ENCODE data around the gene CPXM1.
"Not testable (repeated sequence)": the region's sequence is repeated elsewhere in the genome, so short reads cannot be mapped to it uniquely, and the experiment has no call there.

CPXM1 gene

DNA sequence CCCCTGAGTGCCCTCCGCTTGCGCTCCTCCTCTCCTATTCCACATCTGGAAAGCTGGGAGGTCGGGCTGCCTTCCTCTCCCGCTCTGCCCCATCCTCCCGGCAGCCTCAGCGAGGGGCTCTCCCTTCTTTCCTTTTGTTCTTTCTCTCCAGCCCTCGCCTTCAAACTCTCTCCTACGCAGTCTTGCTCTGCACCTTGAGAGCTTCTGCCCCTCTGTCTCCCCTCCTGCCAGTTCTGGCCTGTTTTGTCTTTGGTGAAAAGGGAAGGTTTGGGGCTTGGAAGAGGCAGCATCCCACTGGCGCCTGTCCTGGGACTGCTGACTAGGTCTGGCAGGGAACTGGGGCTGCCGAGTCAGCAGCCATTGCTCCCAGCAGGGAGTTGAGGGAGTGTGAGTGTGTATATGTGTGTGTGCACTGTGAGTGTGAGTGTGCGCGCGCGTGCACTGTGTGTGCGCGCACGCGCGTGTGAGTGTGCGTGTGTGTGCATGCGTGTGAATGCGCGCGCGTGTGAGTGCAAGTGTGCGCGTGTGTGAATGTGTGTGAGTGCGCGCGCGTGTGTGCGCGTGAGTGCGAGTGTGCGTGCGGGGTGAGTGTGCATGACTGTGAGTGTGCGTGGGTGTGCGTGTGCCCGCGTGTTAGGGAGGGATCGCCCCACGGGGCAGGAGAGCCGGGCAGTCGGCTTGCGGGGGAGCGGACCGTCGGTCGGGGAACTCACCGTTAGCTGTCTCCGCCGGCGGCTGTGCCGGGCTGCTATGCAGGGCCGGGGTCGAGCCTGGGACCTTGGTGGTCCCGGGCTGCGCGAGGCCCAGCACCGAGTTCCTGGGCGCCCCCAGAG is 523 bp downstream of the CPXM1 start:
- DNase-seq: no peak

DNA sequence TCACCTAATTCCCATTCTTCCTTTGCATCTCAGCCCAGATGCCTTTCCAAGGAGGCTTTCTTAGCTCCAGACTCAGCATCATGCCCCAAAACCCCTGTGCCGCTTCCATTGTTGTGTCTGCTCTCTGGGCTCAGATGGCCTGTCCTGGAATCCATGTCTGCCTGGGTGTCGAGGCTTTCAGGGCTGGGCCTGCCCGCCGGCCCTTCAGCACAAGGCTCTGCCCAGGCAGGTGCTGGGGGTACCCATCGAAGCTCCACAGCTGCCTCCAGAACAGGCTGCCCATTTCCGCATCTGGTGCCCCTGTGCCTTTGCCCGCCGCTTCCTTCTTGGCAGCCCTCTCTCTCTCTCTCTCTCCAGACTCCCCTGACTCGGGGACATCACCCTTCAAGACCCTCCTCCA is 1.2 kb downstream of the CPXM1 start:
- DNase-seq: no peak

DNA sequence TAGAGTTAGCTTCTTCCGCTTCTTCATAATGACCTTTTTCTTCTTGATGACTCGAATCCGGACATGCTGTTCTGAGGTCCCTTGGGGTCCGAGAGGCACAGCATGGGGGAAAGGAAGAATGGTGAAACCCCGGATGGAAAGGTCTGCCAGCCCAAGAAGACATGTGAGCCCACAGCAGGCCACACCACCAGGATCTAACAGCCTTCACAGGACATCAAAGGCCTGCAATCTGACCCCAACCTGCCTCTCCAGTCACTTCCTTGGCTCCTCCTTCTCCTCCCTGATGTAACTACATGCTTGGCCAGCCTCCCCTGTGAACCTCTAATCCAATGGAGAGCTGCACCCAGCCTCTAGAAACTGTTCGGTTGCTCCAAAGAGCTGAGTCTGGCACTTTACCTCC is 1.6 kb downstream of the CPXM1 start:
- DNase-seq: no peak

DNA sequence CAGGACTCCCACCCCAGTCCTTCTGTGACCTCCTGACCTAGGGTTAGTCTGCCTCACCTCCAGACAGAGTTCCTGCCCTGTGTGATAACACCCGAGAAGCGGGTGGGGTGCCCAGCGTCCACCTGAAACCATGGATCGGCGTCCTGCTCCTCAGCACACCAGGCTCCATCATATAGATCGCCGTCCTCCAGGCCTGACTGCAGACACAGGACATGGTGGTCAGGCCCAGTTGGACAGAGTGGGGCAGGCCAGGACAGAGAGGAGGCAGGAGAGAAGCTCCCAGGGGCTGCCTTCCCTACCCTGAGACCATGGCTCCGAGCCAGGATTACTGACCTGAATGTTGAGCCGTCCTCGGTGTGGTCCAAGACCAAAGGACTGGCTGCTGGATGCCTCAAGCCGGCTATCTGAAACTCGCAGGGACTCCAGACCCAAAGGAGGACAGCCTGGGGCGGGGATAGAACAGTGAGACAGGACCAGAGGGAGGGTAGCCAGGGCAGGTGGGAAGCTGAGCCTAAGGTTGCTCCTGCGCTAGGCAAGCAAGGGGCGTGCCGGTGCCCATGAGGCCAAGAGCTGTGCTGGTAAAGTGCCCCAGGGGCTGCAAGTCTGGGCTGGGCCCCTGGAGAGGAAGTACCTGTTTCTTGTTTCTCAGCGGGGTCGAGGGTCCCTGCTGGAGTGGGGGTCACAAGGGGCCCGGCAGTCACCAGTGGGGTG is 2.2 kb downstream of the CPXM1 start:
- DNase-seq: no peak

DNA sequence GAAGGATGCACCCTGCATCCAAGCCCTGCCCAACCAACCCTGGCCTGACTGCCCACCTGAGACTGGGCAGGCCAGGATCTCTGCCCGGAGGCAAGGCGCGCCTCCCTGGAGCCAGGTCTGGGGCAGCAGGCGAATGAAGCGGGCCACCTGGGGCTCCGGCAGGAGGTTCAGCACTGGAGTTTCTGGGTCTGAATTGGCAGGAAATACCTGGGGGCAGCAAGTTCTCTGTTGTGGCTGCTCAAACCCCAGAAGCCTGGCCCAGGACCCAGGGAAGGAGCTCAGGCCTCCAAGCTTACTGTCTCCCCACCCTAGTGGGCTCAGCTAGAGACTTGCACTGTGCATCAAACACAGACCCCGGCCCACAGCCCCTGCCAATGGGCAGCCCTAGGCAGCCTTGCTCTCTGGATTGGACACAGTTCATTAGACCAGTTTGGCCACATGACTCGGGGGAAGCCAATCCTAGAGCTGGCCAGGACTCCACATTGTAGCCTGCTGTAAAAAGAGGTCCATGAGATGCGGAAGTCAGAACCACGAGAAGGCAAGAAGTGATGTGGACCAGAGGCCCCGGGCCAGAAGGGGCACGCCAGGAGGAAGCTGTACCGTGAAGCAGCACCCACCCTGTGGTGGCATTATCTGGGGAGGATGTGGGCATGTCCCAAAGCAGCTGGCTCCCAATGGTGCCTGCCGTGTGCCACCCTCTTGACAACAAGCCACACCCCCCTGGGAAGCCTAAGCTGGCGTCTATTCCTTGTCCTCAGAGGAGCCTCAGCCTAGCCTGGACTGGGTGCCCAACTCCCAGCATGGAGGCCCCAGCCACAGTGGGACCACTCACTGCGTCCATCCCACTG is 3.1 kb downstream of the CPXM1 start:
- no peak for DNase-seq

DNA sequence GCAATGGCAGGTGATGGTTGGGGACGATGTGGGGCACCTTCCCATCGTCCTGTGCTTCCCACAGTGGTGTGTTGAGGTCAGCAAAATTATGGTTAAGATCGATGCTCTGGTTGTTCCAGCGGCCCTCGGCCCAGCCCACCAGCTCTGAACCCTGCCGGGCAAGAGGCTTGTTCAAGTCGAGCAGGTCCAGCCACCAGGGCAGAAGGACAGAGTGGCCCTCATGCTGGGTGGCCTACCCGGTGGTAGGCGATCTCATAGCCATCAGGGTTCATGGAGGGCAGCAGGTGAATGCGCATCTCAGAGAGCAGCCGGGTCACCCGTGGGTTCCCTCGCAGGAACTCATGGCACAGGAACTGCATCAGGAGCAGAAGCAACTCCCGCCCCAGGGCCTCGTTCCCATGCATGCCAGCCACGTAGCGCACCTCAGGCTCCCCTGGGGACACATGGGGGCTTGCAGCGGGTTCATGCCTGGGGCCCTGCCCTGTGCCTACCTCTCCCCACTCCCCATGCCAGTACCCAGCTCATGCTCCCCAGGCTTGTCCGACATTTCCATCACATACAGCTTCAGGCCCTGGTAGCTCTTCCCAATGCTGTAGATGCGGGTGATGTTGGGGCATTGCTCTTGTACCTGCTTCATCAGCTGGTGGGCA is 4.3 kb downstream of the CPXM1 start:
- no peak for DNase-seq

DNA sequence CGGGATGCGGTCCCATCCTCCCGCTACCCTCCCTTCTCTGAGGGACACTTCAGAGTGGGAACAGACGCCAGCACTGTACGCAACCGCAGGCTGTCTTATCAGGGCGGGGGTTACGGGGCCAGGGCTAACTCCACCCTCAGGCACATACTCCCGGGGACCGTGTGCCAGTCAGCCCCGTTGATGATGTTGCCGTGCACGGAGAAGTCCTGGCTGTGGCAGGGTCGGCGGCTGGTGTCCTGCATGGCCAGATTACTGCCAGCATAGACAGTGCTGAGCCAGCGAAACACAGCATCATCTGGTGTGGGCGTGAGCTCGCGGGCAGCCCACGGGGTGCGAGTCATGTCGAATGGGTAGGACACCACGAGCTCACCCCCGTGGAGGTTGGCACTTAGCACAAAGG is 5.0 kb downstream of the CPXM1 start:
- DNase-seq: no peak

DNA sequence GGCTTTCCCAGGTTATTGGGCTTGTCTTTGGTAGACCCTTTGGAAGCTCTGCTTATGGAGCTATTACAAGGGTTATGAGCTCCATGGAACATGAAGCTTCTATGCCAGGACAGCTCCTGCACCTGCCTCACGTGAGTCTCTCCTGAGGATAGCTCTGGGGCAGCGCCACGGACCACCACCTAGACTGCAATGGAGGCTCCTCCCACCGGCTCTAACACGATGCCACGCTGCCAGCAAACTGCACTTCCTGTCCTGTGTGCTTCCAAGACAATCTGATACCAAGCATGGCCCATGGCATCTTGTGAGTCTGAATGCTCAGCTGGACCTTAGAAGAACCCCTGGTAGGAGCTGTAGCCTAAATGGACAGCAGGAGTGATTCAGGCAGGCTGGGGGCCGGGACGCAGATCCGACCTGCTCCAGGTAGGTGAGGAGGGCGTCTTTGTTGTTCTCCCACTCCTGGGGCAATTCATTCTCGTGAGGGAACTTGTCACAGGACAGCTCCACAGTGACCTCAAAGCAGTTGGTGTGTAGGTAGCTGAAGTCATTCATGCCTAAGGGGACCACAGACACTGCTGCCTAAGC is 5.5 kb downstream of the CPXM1 start:
- DNase-seq: no peak

DNA sequence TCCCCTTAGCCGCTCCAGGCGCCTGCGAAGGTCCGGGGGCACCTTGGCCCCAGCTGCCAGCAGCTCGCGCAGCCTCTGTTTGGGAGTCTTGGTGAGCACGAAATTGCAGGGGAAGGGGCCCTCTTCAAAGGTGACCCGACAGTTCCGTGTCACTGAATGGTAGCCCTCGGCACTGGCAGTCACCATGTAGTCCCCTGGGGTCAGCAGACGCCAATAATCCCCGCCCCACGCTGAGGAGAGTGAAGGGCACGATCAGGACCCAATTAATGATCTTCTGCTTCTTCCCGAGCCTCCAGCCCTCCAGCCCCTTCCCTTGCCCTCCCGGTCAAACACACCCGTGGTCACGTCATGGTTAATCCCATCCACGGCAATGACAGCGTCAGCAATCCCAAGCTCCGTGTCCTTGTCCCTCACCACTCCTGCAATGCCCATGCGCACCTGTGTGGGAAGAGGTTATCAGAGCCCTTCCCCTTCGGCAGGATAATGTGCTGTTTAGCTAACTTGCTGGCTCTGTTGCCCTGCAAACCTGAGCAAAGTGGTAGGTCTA is 6.2 kb downstream of the CPXM1 start:
- no peak for DNase-seq

DNA sequence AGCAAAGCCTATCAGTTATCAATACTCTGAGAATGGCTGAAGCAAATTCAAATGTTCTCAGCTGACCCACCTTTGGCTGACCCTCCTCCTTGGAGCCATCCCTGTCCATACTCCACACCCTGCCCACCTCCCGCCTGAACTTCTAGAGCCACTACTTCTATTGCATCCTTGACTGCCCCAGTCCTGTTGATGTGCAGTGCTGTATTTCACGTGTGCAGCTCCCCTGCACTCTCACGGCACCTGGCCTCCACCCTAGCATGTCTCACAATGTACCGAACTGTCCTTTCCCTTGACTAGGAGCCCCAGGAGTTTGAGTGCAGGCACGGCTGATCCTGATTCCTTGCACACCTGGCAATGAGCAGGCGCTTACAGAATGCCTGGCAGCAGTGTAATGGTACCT is 7.0 kb downstream of the CPXM1 start:
- no peak for DNase-seq

DNA sequence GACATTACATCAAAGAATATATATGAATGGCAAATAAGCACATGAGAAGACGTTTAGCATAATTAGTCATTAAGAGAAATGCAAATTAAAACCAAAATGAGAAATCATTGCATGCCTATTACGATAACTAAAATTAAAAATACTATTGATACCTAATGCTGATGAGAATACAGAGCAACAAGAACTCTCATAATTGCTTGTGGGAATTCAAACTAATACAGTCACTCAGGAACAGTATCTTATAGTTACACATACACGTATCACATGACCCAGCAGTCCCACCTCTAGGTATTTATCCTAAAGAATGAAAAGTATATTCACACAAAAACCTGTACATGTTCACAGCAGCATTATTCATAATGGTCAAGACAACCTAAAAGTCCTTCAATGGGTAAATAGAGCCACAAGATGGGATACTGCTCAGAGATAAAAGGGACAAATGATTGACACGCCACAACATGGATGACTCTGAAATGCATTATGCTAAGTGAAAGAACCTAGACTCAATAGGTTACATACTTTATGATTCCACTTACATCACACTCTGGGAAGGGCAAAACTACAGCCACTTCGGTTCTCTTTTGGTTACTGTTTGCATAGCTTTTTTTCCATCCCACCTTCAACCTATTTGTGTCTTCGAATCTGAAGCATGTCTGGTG is 16.4 kb downstream of the CPXM1 start:
- no peak for DNase-seq

DNA sequence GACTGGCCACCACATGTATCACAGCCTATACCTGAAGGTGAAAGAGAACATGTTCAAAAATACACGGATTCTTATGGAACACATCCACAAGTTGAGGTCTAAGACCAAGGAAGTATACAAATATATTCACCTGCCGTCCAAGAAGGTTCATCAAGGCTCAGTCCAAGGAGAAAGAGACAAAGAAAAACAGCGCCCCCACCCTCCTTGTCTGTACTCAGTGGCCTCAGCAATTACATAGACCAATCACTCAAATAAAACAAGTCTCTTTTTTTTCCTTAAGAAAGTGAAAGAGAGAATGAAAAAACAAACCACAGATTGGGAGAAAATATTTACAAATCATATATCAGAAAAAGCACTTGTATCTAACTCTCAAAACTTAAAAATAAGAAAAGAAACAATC is 19.5 kb downstream of the CPXM1 start:
- no peak for DNase-seq

DNA sequence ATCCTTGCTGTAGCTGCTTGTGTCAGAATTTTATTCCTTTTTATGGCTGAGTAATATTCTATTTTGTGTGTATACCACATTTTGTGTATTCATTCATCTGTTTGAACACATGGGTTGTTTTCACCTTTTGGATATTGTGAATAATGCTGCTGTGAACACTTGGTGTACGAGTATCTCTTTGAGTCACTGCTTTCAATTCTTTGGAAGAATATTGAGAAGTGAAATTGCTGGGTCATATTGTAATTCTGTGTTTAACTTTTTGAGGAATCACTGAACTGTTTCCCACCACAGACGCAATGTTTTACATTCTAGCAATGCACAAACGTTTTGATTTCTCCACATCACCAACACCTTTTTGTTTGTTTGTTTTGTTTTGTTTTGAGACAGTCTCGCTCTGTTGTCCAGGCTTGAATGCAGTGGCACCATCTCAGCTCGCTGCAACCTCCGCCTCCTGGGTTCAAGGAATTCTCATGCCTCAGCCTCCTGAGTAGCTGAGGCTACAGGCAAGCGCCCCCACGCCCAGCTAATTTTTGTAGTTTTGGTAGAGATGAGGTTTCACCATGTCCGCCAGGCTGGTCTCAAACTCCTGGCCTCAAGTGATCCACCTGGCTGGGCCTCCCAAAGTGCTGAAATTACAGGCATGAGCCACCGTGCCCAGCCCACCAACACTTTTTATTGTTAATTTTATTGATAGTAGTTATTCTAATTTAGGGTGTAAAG is 21.7 kb downstream of the CPXM1 start:
- DNase-seq: no peak

DNA sequence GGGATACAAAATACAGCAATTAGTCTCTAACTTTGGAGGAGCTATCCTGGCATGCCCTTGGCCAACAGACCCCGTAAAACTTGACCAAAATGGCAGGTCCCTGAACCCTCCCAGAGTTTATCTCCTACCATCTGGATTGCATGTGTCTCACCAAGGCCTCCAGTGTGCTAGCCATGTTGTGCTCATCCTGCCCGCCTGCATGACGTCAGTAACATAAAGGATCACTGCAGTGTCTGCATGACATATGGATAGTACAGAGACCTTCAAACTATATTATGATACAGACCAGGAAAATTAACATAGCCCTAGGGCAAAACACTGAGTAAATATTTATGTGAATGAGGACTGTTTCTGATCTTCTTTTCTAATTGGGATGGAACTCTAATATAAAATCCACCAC is 25.3 kb downstream of the CPXM1 start:
- DNase-seq: no peak

DNA sequence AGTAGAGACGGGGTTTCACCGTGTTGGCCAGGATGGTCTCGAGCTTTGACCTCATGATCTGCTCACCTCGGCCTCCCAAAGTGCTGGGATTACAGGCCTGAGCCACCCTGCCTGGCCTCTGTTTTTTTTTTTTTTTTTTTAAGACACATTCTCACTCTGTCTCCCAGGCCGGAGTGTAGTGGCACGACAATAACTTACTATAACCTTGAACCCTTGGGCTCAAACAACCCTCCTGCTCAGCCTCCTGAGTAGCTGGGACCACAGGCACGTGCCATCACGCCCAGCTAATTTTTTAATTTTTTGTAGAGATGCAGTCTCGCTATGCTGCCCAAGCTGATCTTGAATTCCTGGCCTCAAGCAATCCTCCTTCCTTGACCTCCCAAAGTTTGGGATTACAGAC is 26.6 kb downstream of the CPXM1 start:
- no peak for DNase-seq

DNA sequence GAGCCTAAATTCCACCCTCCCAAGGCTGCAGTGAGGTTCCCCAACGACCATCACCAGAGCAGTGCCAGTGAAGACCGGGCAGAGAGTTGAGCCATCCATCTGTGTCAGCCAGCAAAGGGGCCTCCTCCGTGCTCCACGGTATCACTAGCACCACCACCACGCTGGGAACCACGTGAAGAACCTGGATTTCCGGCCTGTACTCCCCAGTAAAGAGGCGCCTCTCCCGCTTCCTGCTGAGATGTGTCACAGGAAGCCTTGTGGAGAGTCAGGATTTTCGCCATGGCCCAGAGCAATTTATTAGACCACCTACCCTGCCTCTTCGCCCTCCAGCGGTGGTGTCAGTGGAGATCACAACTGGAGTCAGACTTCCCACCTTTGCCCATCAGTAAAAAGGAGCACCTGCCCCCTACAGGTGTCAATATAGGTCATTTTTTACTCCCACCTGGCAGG is 28.8 kb downstream of the CPXM1 start:
- DNase-seq: no peak

DNA sequence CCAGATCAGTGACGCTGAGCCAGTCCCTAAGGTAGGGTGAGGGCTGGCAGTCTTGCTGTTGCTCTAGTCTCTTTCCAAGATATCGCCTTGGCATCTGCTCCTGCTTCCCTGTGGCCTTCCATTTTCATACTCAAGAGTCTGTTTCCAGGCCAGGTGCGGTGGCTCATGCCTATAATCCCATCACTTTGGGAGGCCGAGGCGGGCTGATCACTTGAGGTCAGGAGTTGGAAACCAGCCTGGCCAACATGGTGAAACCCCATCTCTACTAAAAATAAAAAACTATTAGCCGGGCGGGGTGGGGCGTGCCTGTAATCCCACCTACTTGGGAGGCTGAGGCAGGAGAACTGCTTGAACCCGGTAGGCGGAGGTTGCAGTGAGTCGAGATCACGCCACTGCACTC is 30.3 kb downstream of the CPXM1 start:
- not testable (repeated sequence) for DNase-seq

DNA sequence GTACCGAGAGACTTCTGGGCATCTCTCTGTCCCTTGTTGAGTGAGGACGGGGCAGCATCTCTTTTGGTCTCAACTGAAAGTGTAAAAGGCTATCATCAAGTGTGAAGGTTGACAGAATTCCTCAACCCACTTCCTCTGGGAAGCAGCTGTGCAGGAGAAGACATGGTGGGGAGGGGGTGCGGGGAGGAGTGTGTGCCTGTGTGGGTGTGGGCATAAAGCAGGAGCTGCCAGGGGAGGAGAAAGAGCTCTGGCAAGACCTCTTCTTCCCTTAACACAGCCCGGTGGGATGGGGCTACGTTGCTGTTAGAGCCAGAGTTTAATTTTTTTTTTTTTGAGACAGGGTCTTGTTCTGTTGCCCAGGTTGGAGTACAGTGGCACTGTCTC is 31.8 kb downstream of the CPXM1 start:
- no peak for DNase-seq

DNA sequence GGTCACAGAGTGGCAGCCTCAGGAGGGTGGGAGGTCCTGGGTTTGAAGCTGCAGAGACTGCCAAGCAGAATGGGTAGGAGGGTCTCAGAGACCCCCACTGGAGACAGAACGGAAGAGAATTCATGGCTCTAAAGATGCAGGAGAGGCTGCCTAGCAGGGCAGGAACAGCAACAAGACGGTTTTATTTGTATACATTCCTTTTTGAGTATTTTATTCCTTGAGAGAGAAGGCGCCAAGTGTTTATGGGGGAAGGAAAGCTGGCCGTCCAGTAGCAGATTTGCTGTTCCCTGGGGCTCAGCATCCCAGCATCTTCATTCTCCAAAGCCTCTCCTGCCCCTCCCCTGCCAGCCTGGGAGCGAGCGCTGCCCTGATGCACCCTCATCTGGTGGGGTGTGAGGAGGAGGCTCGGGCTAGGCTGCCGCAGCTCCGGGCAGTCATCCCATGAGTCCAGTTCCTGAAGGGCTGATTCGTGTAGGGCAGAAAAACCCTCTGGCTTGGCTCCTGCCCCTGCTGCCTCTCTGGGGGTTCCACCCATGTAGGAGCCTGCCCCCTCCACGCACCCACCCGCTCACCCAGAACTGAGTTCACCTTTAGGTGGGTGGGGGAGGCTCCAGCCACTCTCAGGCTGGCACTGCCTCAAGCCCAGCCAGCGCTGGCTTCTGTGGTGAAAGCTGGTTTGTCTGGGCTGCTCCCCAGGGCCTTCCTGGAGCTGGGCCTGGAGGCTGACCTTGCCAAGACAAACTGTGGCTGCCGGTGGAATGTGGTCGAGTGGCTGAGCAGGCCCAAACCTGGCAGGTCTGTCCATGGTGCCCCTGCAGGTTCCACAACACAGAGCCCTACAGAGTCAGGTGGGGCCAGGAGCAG is 32.4 kb downstream of the CPXM1 start:
- DNase-seq: no peak

DNA sequence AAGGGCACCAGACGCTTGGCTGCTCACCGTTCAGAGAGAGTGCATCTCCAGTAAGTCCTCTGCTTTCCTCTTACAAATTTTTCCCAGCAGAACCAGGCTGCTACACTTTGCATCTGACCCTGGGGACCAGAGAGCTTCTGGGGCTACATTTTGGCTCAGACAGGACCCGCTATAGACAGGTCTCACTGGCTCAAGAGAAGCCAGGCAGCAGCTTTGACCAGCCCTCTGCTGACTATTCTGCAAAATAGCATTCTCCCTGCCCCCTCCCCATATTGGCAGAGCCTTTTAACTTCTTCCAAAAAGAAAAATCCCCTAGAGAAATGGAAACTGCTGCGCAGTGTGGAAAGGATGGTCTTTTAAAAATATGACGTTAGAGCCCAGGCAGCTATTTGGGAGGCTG is 37.2 kb downstream of the CPXM1 start:
- no peak for DNase-seq
